Measurements from ENCODE around the gene FOXF2.

Gene FOXF2

GRCh38 chr6:1415416-1416063 is 26.2 kb downstream of the FOXF2 start:
- no peak for DNase-seq

- no peak for DNase-seq
These were observed 26.9 kb downstream of the FOXF2 start for GRCh38 chr6:1416191-1416760.

- no peak for DNase-seq
These were observed 27.4 kb downstream of the FOXF2 start for GRCh38 chr6:1416820-1417219.

- DNase-seq, result no peak
These were observed 28.3 kb downstream of the FOXF2 start for GRCh38 chr6:1417718-1418117.

GRCh38 chr6:1418471-1419191 is 29.3 kb downstream of the FOXF2 start:
- no peak for DNase-seq

GRCh38 chr6:1420382-1420781 is 31.0 kb downstream of the FOXF2 start:
- DNase-seq, result no peak

GRCh38 chr6:1422290-1422689 is 32.9 kb downstream of the FOXF2 start:
- no peak for DNase-seq

- DNase-seq, result no peak
These were observed 34.2 kb downstream of the FOXF2 start for GRCh38 chr6:1423578-1423977.

GRCh38 chr6:1424306-1424927 is 35.0 kb downstream of the FOXF2 start:
- DNase-seq, result peak in 1 of 6 experiments; percentile 5

- DNase-seq, result no peak
These were observed 37.0 kb downstream of the FOXF2 start for GRCh38 chr6:1426416-1426815.

GRCh38 chr6:1435806-1436205 is 46.4 kb downstream of the FOXF2 start:
- DNase-seq, result no peak

- DNase-seq, result peak in 5 of 6 experiments; percentile 6 to 68 (median 45)
These were observed 47.2 kb downstream of the FOXF2 start for GRCh38 chr6:1436334-1437306.

GRCh38 chr6:1437553-1438406 is 48.4 kb downstream of the FOXF2 start:
- DNase-seq, result no peak

- no peak for DNase-seq
These were observed 49.1 kb downstream of the FOXF2 start for GRCh38 chr6:1438471-1438881.

GRCh38 chr6:1439349-1439748 is 50.0 kb downstream of the FOXF2 start:
- DNase-seq, result no peak

GRCh38 chr6:1442929-1443328 is 53.6 kb downstream of the FOXF2 start:
- DNase-seq, result no peak
